Erythroblast (primary cell): Measurements from ENCODE around the gene ALG12.

Source experiments
- GATA1 ChIP-seq: IDR thresholded peaks from 2 replicates; pipeline ENCODE4 v1.6.1; 2011; ENCODE audit warnings: low read depth, mild to moderate bottlenecking, control low read depth, low read length, moderate library complexity
- POLR2A ChIP-seq: IDR thresholded peaks from 2 replicates; pipeline ENCODE4 v1.6.1; 2011; ENCODE audit warnings: mild to moderate bottlenecking, low read length

- no peak for TF ChIP-seq POLR2A
- no peak for TF ChIP-seq GATA1
Observed at GRCh38 chr22:49948958-49949913, 31.0 kb upstream of the ALG12 start.
